GM18505 (cell line): Measurements from ENCODE around the gene ADD3.

Source experiments
- ATAC-seq: cut with Tn5 transposase; IDR thresholded peaks from one replicate; pipeline ENCODE4 v1.9.1; 2021; ENCODE audit not compliant: unreplicated experiment
- POLR2A ChIP-seq: IDR thresholded peaks from 4 replicates; pipeline ENCODE4 v1.6.1; 2011; ENCODE audit warnings: borderline replicate concordance; ENCODE audit not compliant: insufficient read depth, insufficient read length; ENCODE audit errors: extremely low read depth

The ADD3 gene

DNA sequence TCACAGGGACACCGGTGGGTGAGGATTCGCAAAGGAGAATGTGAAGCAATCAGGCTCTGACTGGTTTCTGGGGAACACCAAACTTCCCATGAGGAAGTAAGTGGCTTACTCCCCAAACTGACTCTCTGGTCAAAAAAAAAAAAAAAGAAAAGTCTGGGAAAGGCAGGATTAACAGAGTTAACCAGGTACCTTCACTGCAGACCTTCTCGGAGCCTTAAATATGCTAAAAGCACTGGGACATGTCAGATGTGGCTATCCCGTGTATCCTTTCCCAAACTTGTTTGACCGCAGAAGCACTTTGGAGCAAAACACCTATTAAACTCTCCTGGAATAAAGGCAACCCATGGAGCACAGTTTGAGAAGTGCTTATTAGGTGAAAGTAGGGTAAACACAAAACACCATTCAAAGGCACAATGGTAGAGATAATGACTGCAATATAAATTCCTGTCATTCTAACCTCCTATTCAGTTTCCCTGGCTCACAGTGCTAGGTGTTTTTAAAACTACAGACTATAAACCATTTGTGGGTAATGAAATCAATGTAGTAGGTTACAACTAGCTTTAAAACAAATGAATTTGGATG lies 155.5 kb downstream of the ADD3 start:
- TF ChIP-seq POLR2A, result no peak
- no peak for ATAC-seq

DNA sequence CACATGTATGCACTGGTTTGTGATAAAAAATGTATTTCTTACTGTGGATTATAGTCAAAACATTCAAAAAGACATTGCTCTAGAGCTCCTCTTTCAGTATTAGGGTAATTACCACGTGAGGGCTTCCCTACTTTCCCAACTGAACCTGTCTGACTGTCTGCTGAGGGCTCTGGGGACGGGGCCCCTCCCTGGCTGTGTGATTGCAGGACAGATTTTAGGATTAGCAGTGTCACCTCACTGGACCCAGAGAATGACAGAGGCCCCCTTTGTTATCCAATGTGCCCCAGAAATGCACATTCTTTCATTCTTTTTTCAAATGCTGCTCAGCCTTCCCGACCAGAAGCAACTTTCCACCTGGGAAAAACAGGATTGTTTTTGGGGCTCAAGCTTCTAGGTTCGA lies 156.1 kb downstream of the ADD3 start:
- TF ChIP-seq POLR2A, result no peak
- no peak for ATAC-seq

- TF ChIP-seq POLR2A, result no peak
- ATAC-seq, result no peak
Measured at GRCh38 chr10:110165239-110165638, 157.5 kb downstream of the ADD3 start.

DNA sequence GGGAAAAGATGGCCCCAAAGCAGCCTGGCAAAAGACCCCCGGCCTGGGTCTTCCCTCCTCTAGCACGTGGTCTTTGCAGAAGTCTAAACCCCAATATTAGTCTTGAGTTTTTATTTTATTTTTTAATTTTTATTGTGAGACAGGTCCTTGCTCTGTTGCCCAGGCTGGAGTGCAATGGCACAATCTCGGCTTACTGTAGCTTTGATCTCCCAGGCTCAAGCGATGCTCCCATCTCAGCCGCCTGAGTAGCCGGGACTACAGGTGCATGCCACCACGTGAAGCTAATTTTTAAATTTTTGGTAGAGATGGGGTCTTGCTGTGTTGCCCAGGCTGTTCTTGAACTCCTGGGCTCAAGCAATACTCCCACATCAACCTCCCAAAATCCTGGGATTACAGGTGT lies 159.4 kb downstream of the ADD3 start:
- TF ChIP-seq POLR2A, result no peak
- ATAC-seq, result no peak

DNA sequence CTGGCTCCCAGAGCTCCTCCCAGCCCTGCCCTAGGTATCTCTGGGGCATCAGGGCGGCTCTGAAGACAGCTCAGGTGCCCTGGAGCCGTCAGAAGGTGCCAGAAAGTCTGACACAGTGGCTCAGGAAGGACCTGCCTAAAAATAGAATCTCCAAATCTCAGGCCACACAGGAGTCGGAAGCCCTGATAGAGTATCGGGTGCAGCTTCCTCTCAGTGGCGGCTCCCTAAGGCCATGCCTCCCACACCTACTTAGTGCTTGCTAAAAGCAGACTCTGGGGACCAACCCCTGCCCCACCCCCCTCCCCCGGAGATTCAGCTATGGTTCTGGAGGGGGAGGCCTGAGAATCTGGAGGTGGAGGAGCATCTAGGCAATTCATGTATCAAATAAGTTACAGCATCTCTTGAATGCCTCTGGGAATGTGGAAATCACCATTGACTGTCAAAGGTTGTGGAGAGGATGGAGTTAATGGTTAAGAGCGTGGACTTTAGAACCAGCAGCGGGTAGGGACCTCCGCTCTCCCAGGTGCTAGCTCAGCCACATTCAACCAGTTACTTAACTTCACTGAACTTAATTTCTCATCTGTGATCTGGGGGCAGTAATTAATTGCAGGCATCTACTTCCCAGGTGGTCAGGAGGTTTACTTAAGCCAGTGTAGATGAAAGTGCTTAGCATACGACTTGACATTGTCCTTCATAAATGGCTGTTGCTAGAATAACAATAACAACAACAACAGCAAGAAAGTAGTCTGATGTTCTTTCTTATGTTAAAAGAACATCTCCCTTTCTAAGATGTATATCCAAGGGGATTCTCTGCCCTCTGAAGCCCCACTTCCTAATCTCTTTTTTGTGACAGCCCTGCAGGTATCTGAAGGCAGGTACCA lies 161.1 kb downstream of the ADD3 start:
- no peak for TF ChIP-seq POLR2A
- no peak for ATAC-seq

- no peak for ATAC-seq
Measured at GRCh38 chr10:110169586-110169985, 161.8 kb downstream of the ADD3 start.

DNA sequence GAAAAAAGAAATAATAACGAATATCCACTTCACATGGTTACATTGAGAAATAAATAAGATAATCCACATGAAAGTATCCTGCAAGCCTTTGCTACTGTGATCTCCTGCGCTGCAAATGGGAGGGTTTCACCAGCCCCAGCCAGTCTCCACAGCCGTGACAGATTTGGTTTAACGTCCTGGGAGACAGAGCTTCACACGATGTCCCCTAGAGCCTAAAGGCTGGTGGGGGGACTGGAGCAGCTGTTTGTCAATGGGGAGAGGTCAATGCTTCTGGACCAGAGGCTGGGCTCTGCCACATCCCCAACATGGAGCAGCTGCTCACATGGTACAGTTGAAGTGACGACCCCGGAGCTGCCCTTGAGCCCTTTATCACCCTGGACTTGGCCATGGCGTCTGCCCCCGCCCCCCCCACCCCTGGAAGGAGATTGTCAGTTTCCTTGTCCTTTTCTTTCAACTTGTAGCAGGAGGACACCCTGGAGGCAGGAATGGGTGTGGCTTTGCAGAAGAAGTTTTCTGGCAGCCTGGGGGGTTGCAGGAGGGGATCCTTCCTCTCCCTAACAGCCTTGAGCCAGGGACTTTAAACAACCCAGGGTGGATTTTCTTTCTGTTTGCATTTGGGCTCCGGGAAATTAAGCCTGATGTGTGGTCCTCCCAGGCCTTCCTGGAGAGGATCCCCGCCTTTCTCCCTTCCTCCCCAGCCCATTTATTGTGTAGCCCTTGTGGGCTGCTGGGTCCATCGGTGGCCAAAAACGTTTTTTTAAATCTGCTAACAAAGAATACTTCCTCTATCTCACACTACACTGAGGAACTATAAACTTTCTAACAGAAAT lies 162.6 kb downstream of the ADD3 start:
- no peak for TF ChIP-seq POLR2A
- no peak for ATAC-seq

More at GRCh38 chr10:110169586-110169985, 161.8 kb downstream of the ADD3 start:
- TF ChIP-seq POLR2A, result no peak

GRCh38 chr10:110171032-110171431 lies 163.2 kb downstream of the ADD3 start:
- no peak for ATAC-seq
- TF ChIP-seq POLR2A, result no peak

GRCh38 chr10:110172155-110172554 lies 164.4 kb downstream of the ADD3 start:
- no peak for ATAC-seq

GRCh38 chr10:110174201-110174600 lies 166.4 kb downstream of the ADD3 start:
- TF ChIP-seq POLR2A, result no peak
- no peak for ATAC-seq

More at GRCh38 chr10:110172155-110172554, 164.4 kb downstream of the ADD3 start:
- no peak for TF ChIP-seq POLR2A

DNA sequence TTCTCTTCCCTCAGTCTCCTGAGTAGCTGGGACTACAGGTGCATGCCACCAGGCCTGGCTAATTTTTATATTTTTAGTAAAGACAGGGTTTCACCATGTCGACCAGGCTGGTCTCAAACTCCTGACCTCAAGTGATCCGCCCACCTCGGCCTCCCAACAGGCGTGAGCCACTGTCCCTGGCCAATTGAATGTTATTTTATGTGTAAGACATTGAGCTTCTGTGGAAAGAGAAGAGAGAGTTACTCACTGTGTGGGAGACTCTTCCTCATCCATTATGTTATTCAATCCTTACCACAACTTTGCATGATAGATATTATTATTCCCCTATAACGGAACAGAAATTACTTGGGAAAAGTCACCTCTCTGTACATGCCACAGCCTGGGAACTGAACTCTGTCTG lies 167.0 kb downstream of the ADD3 start:
- ATAC-seq, result no peak
- TF ChIP-seq POLR2A, result no peak

- no peak for ATAC-seq
- TF ChIP-seq POLR2A, result no peak
Measured at GRCh38 chr10:110175406-110175805, 167.6 kb downstream of the ADD3 start.
